Caco-2 (cell line): Measurements from ENCODE around the gene NOP16. TPM values are rescaled to one million over a fixed set of nuclear protein-coding genes. Genes with fewer than 3 reads are reported as not detected.

Experiments
- BruUV-seq: library from RNA; stranded (reverse); fragments of 400-500 nt; replicated peaks from 2 replicates; lab custom pipeline; 2021; lab: Mats Ljungman, UMichigan
- CTCF ChIA-PET: fragments of 300-600 bp; sonication (Branson Sonifier 250); formaldehyde crosslinking; loops from one replicate; lab custom pipeline; 2022; ENCODE audit warnings: antibody characterized with exemption; lab: Charles Lee
- POLR2A ChIA-PET: fragments of 300-600 bp; sonication (Branson Sonifier 250); formaldehyde crosslinking; loops from one replicate; lab custom pipeline; 2022; ENCODE audit warnings: antibody characterized with exemption; lab: Charles Lee
- DNase-seq, 2 experiments: peaks; one replicate each; pipeline versions ENCODE4 v3.0.0 to v3.0.0-alpha.2; 2020 to 2022
- H3K27me3 ChIP-seq: replicated peaks from 2 replicates; pipeline ENCODE4 v1.6.0; 2011; ENCODE audit warnings: low read length; ENCODE audit not compliant: control insufficient read depth, insufficient read depth
- H3K36me3 ChIP-seq: 2 replicates; pipeline ENCODE4 v1.5.1; 2011; ENCODE audit warnings: low read length; ENCODE audit not compliant: control insufficient read depth, insufficient read depth
- H3K4me1 ChIP-seq: fragments of 250-450 bp; sonication (Bioruptor Pico); 2 replicates; pipeline ENCODE4 v1.5.1; 2020; ENCODE audit warnings: mild to moderate bottlenecking
- H3K4me3 ChIP-seq: 2 replicates; pipeline ENCODE4 v1.5.1; 2011; ENCODE audit warnings: low read depth, mild to moderate bottlenecking, control low read depth, low read length
- H3K9me3 ChIP-seq: fragments of 250-450 bp; sonication (Bioruptor Pico); 2 replicates; pipeline ENCODE4 v1.5.1; 2020; ENCODE audit warnings: mild to moderate bottlenecking, moderate library complexity
- H3K27ac Mint-ChIP-seq: one replicate; pipeline ENCODE4 v1.8.0; 2022; ENCODE audit warnings: mixed read lengths; ENCODE audit not compliant: unreplicated experiment
- H3K27me3 Mint-ChIP-seq: one replicate; pipeline ENCODE4 v1.8.0; 2022; ENCODE audit warnings: mixed read lengths; ENCODE audit not compliant: insufficient read depth, unreplicated experiment
- H3K36me3 Mint-ChIP-seq: one replicate; pipeline ENCODE4 v1.8.0; 2022; ENCODE audit warnings: mild to moderate bottlenecking, mixed read lengths; ENCODE audit not compliant: insufficient read depth, unreplicated experiment
- H3K4me1 Mint-ChIP-seq: one replicate; pipeline ENCODE4 v1.8.0; 2022; ENCODE audit warnings: low read depth, mixed read lengths; ENCODE audit not compliant: unreplicated experiment
- H3K4me3 Mint-ChIP-seq: one replicate; pipeline ENCODE4 v1.8.0; 2022; ENCODE audit warnings: mild to moderate bottlenecking, moderate library complexity, mixed read lengths; ENCODE audit not compliant: unreplicated experiment
- H3K9me3 Mint-ChIP-seq: one replicate; pipeline ENCODE4 v1.8.0; 2022; ENCODE audit warnings: mixed read lengths; ENCODE audit not compliant: unreplicated experiment
- CTCF ChIP-seq, 2 experiments: fragments of 200-600 bp in 1 of 2; IDR thresholded peaks; 1 replicate in 1 of 2; 2 replicates in 1 of 2; pipeline versions ENCODE4 v1.5.1 to v1.8.0; 2011 to 2022; ENCODE audit warnings: antibody characterized with exemption in 1 of 2, control low read depth in 1 of 2, inconsistent platforms in 1 of 2, low read depth in 1 of 2, low read length in 1 of 2, mild to moderate bottlenecking in 1 of 2, moderate library complexity in 1 of 2; ENCODE audit not compliant: insufficient read depth in 1 of 2, severe bottlenecking in 1 of 2, unreplicated experiment in 1 of 2
- intact Hi-C: fragments of 100-400 bp; cut with micrococcal nuclease; formaldehyde crosslinking; loops from one replicate; pipeline ENCODE4 v1.10.0; 2022; ENCODE audit not compliant: unreplicated experiment
- total RNA-seq: library from RNA; stranded (reverse); gene quantifications from 2 replicates; pipeline ENCODE4 v1.2.3, GENCODE V29; 2022

NOP16 gene
- total RNA-seq, 1 experiment from 2014 or later = 48.0 TPM

GRCh38 chr5:176369934-176370711, 18.3 kb downstream of the NOP16 start:
- ChIA-PET POLR2A (no interaction called here), CTCF (interaction anchor here (0.6 kb wide), 1 partner anchor 173 kb away, joined by 3 read pairs; no protein-coding TSS in a partner anchor)
- intact Hi-C loops = no loop called here
- no TSS peak for BruUV-seq
- Mint-ChIP-seq H3K4me3 (no peak overlapping the region), H3K27ac (no peak overlapping the region), H3K9me3 (no peaks in the 10 kb centered on the region), H3K4me1 (no peaks in the 10 kb centered on the region), H3K27me3 (no peaks in the 10 kb centered on the region), H3K36me3 (peaks cover 5% of the 10 kb centered on the region)
- no peaks in the 10 kb centered on the region for H3K27me3 ChIP-seq
- no peak for TF ChIP-seq CTCF (IDR thresholded peaks at IDR 0.05; ENCODE audit: insufficient read depth in 1 of 2, low read depth in 1 of 2, low read length in 1 of 2, severe bottlenecking in 1 of 2, unreplicated experiment in 1 of 2)
- no peak overlapping the region for H3K4me3 ChIP-seq
- H3K9me3 ChIP-seq = no peaks in the 10 kb centered on the region
- no peaks in the 10 kb centered on the region for H3K36me3 ChIP-seq
- no peak for DNase-seq
- no peaks in the 10 kb centered on the region; the same call in 1 of the 2 replicates for H3K4me1 ChIP-seq

- Mint-ChIP-seq H3K27ac (no peak overlapping the region), H3K36me3 (peaks cover 5% of the 10 kb centered on the region), H3K9me3 (no peaks in the 10 kb centered on the region), H3K4me1 (no peaks in the 10 kb centered on the region), H3K27me3 (no peaks in the 10 kb centered on the region), H3K4me3 (no peak overlapping the region)
- ChIA-PET POLR2A (no interaction called here), CTCF (interaction anchor here (0.6 kb wide), 2 partner anchors 38 to 639 kb away, joined by 3 to 13 read pairs; no protein-coding TSS in a partner anchor)
- no peaks in the 10 kb centered on the region for H3K27me3 ChIP-seq
- intact Hi-C loops = no loop called here
- no peaks in the 10 kb centered on the region for H3K9me3 ChIP-seq
- H3K4me3 ChIP-seq = no peak overlapping the region
- no peaks in the 10 kb centered on the region; the same call in 1 of the 2 replicates for H3K4me1 ChIP-seq
- no peak for TF ChIP-seq CTCF (IDR thresholded peaks at IDR 0.05; ENCODE audit: insufficient read depth in 1 of 2, low read depth in 1 of 2, low read length in 1 of 2, severe bottlenecking in 1 of 2, unreplicated experiment in 1 of 2)
- no TSS peak for BruUV-seq
- no peaks in the 10 kb centered on the region for H3K36me3 ChIP-seq
- no peak for DNase-seq
These were observed 19.7 kb downstream of the NOP16 start for GRCh38 chr5:176368726-176369125.

- Mint-ChIP-seq H3K9me3 (no peaks in the 10 kb centered on the region), H3K4me1 (no peaks in the 10 kb centered on the region), H3K27me3 (peaks cover 2% of the 10 kb centered on the region), H3K27ac (no peak overlapping the region), H3K4me3 (peak overlapping the region; percentile 44), H3K36me3 (peaks cover 9% of the 10 kb centered on the region)
- POLR2A ChIA-PET = no interaction called here
- Histone ChIP-seq H3K9me3 (no peaks in the 10 kb centered on the region), H3K36me3 (no peaks in the 10 kb centered on the region), H3K4me1 (no peaks in the 10 kb centered on the region; the same call in 1 of the 2 replicates), H3K27me3 (no peaks in the 10 kb centered on the region), H3K4me3 (no peak overlapping the region)
- CTCF ChIA-PET = no interaction called here
- intact Hi-C loops = no loop called here
- no peak for TF ChIP-seq CTCF (IDR thresholded peaks at IDR 0.05; ENCODE audit: insufficient read depth in 1 of 2, low read depth in 1 of 2, low read length in 1 of 2, severe bottlenecking in 1 of 2, unreplicated experiment in 1 of 2)
- no peak for DNase-seq
- BruUV-seq = no TSS peak
These were observed 22.0 kb downstream of the NOP16 start for GRCh38 chr5:176366232-176366894.
